ENCODE results near the gene DHX38. TPM values are rescaled to one million over a fixed set of nuclear protein-coding genes. Genes with fewer than 3 reads are reported as not detected.

Gene DHX38
- total and polyA plus RNA-seq, 2 donors (not counting 3 experiments of a cell fraction or from before 2014, with no cell fraction given), result 47.3 to 78.6 TPM

GRCh38 chr16:72125635-72126428 lies 32.2 kb downstream of the DHX38 start:
- ChIA-PET CTCF (interaction anchor here (0.6 to 3.1 kb wide), 24 partner anchors 8 to 1982 kb away, joined by 3 to 49 read pairs (median 5); partner anchors contain the start of genes DHX38 and TXNL4B), POLR2A (no interaction called here)
- TF ChIP-seq POLR2AphosphoS5 (IDR thresholded peaks at IDR 0.05; ENCODE audit: insufficient read depth, low read depth, low read length) (no peak), MYC (IDR thresholded peaks at IDR 0.05; ENCODE audit: low read depth, low read length) (no peak), JUN (IDR thresholded peaks at IDR 0.05; ENCODE audit: borderline replicate concordance, insufficient read depth, insufficient read length, low read depth) (no peak)
- dilution Hi-C loops (cut with MboI; ENCODE audit: extremely low pct_ligation_motif_present, low sequenced_read_pairs) (loop anchor here (25.0 kb wide), 1 partner anchor 336 kb away; no protein-coding TSS in a partner anchor), intact Hi-C loops (cut with micrococcal nuclease) (loop anchor here (1.0 to 10.0 kb wide), 6 partner anchors 77 to 1909 kb away; no protein-coding TSS in a partner anchor)
- DNase-seq (ENCODE audit: low read depth, low spot score) (no peak), FAIRE-seq (no peak)
- H3K36me3 ChIP-seq (ENCODE audit: control insufficient read depth in 2 of 2, extremely low read depth in 1 of 2, insufficient read depth in 2 of 2, low read length in 2 of 2), result no peaks in the 10 kb centered on the region
- H3K9ac ChIP-seq (replicated peaks; ENCODE audit: extremely low read depth, insufficient read depth, low read length), result no peak overlapping the region
- no TSS peak for BruUV-seq (replicated peaks)
- no peaks in the 10 kb centered on the region for H4K20me1 ChIP-seq (replicated peaks; ENCODE audit: control insufficient read depth, extremely low read depth, insufficient read depth, low read length)
- H3K9me1 ChIP-seq (replicated peaks; ENCODE audit: control insufficient read depth, extremely low read depth, insufficient read depth, low read length), result no peaks in the 10 kb centered on the region
- H3K4me3 ChIP-seq (replicated peaks in 1 of 3; ENCODE audit: insufficient read depth in 1 of 3, low read depth in 1 of 3, low read length in 3 of 3), result no peak overlapping the region
- H3K4me1 ChIP-seq (ENCODE audit: control insufficient read depth, extremely low read depth, insufficient read depth, low read length), result peaks cover 3% of the 10 kb centered on the region
- H3K79me2 ChIP-seq (ENCODE audit: control insufficient read depth, insufficient read depth, low read length), result no peaks in the 10 kb centered on the region
- H3K9me3 ChIP-seq (replicated peaks; ENCODE audit: control insufficient read depth, insufficient read depth, low read length), result no peaks in the 10 kb centered on the region
- H2AFZ ChIP-seq (ENCODE audit: low read depth, low read length), result no peak overlapping the region
- no peak overlapping the region for H3K27ac ChIP-seq (ENCODE audit: insufficient read depth, low read depth, low read length)
- H3K4me2 ChIP-seq (ENCODE audit: insufficient read depth, low read length), result no peak overlapping the region
- peaks cover 0 to 2% of the 10 kb centered on the region in 2 experiments for H3K27me3 ChIP-seq (ENCODE audit: control insufficient read depth in 2 of 2, insufficient read depth in 2 of 2, low read length in 2 of 2)

DNA sequence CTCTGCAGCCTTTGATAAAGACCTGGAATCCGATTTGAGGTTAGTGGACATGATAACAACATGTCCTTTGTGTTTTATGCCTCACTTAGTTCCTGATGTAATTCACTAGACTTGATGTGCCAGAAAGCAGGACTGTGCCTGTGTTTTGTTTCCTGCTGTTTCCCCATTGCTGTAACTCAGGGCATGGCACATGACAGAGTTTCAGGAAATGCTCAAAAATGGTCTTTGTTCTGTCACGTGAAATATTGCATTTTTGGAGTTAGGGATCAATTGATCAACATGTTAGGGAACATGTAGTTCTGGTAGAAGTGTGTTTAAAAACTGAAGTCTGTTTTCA lies 32.8 kb downstream of the DHX38 start:
- intact Hi-C loops (cut with micrococcal nuclease), result loop anchor here (10.0 kb wide), 1 partner anchor 1908 kb away; no protein-coding TSS in a partner anchor
- no peak overlapping the region for H3K27ac ChIP-seq (ENCODE audit: insufficient read depth, low read depth, low read length)
- POLR2A ChIA-PET, result no interaction called here
- no peak overlapping the region for H3K9ac ChIP-seq (replicated peaks; ENCODE audit: extremely low read depth, insufficient read depth, low read length)
- no TSS peak for BruUV-seq (replicated peaks)
- H3K4me2 ChIP-seq (ENCODE audit: insufficient read depth, low read length), result no peak overlapping the region
- no peak for TF ChIP-seq MAX (IDR thresholded peaks at IDR 0.05; ENCODE audit: insufficient read depth, insufficient read length)
- no peak for TF ChIP-seq MYC (IDR thresholded peaks at IDR 0.05; ENCODE audit: low read depth, low read length)
- no peak for TF ChIP-seq JUN (IDR thresholded peaks at IDR 0.05; ENCODE audit: borderline replicate concordance, insufficient read depth, insufficient read length, low read depth)
- no peak for TF ChIP-seq POLR2AphosphoS5 (IDR thresholded peaks at IDR 0.05; ENCODE audit: insufficient read depth, low read depth, low read length)
- TF ChIP-seq GATA2 (IDR thresholded peaks at IDR 0.05; ENCODE audit: insufficient read depth, insufficient read length, low read depth, low read length), result no peak
- H3K27me3 ChIP-seq (ENCODE audit: control insufficient read depth in 2 of 2, insufficient read depth in 2 of 2, low read length in 2 of 2), result peaks cover 0 to 3% of the 10 kb centered on the region in 2 experiments
- H3K9me3 ChIP-seq (replicated peaks; ENCODE audit: control insufficient read depth, insufficient read depth, low read length), result no peaks in the 10 kb centered on the region
- H2AFZ ChIP-seq (ENCODE audit: low read depth, low read length), result no peak overlapping the region
- dilution Hi-C loops (cut with MboI; ENCODE audit: extremely low pct_ligation_motif_present, low sequenced_read_pairs), result loop anchor here (25.0 kb wide), 1 partner anchor 336 kb away; no protein-coding TSS in a partner anchor
- FAIRE-seq (no peak), DNase-seq (ENCODE audit: low read depth, low spot score) (no peak)
- no peaks in the 10 kb centered on the region for H3K36me3 ChIP-seq (ENCODE audit: control insufficient read depth in 2 of 2, extremely low read depth in 1 of 2, insufficient read depth in 2 of 2, low read length in 2 of 2)
- no peaks in the 10 kb centered on the region for H3K9me1 ChIP-seq (replicated peaks; ENCODE audit: control insufficient read depth, extremely low read depth, insufficient read depth, low read length)
- no peaks in the 10 kb centered on the region for H3K79me2 ChIP-seq (ENCODE audit: control insufficient read depth, insufficient read depth, low read length)
- CTCF ChIA-PET, result interaction anchor here (2.4 kb wide), 1 partner anchor 24 kb away, joined by 8 read pairs; no protein-coding TSS in a partner anchor
- H4K20me1 ChIP-seq (replicated peaks; ENCODE audit: control insufficient read depth, extremely low read depth, insufficient read depth, low read length), result no peaks in the 10 kb centered on the region
- peaks cover 3% of the 10 kb centered on the region for H3K4me1 ChIP-seq (ENCODE audit: control insufficient read depth, extremely low read depth, insufficient read depth, low read length)
- H3K4me3 ChIP-seq (replicated peaks in 1 of 3; ENCODE audit: insufficient read depth in 1 of 3, low read depth in 1 of 3, low read length in 3 of 3), result no peak overlapping the region
